T-helper 2 cell (primary cell): ENCODE data around the gene MTG2.

Source experiments
- DNase-seq, 5 experiments: peaks; one replicate each; pipeline versions ENCODE4 v3.0.0 to v3.0.0-alpha.2; 2012 to 2022
- total RNA-seq, 2 donors: gene quantifications; one replicate each; lab custom pipeline; 2026; lab: John Stamatoyannopoulos, UW

The MTG2 gene
- 10.0 to 18.2 reads per million in 2 donors for total RNA-seq

- peak; percentile 83 to 97 (median 91) for DNase-seq
Measured at GRCh38 chr20:62182469-62183425, at the start of gene MTG2. Gene MTG2, plus strand, starts transcription at chr20:62183028. Its CDS starts 10,393 bp downstream, at chr20:62193421.

- DNase-seq, result no peak
Measured at GRCh38 chr20:62133051-62133845, 49.6 kb upstream of the MTG2 start.

- DNase-seq, result peak in 1 of 5 experiments; percentile 35
Measured at GRCh38 chr20:62133864-62134263, 49.0 kb upstream of the MTG2 start.

- no peak for DNase-seq
Measured at GRCh38 chr20:62134735-62135231, 48.0 kb upstream of the MTG2 start.

- no peak for DNase-seq
Measured at GRCh38 chr20:62135573-62136266, 47.1 kb upstream of the MTG2 start.

GRCh38 chr20:62136283-62137091 lies 46.3 kb upstream of the MTG2 start:
- peak; percentile 37 to 82 (median 51) for DNase-seq

- no peak for DNase-seq
Measured at GRCh38 chr20:62137092-62137384, 45.8 kb upstream of the MTG2 start.

- no peak for DNase-seq
Measured at GRCh38 chr20:62137478-62138203, 45.2 kb upstream of the MTG2 start.

GRCh38 chr20:62138204-62138543 lies 44.7 kb upstream of the MTG2 start:
- no peak for DNase-seq

- no peak for DNase-seq
Measured at GRCh38 chr20:62138912-62139311, 43.9 kb upstream of the MTG2 start.

- DNase-seq, result no peak
Measured at GRCh38 chr20:62139636-62140035, 43.2 kb upstream of the MTG2 start.

- no peak for DNase-seq
Measured at GRCh38 chr20:62141043-62141396, 41.8 kb upstream of the MTG2 start.

GRCh38 chr20:62141397-62142251 lies 41.2 kb upstream of the MTG2 start:
- DNase-seq, result peak in 2 of 5 experiments; percentile 70 to 74

GRCh38 chr20:62142252-62143080 lies 40.4 kb upstream of the MTG2 start:
- DNase-seq, result no peak

- DNase-seq, result peak; percentile 71 to 96 (median 79)
Measured at GRCh38 chr20:62143081-62143956, 39.5 kb upstream of the MTG2 start, which contains the start of the genes PSMA7 and SS18L1. Gene PSMA7, minus strand, starts transcription at chr20:62143394. Its CDS starts 91 bp downstream, at chr20:62143303. Gene SS18L1, plus strand, starts transcription at chr20:62143769. Its CDS starts 52 bp downstream, at chr20:62143821.

- peak in 3 of 5 experiments; percentile 30 to 75 (median 47) for DNase-seq
Measured at GRCh38 chr20:62143957-62144825, 38.6 kb upstream of the MTG2 start.

GRCh38 chr20:62145688-62146018 lies 37.2 kb upstream of the MTG2 start:
- DNase-seq, result no peak
